ENCODE measurements around the gene UGGT2. TPM values are rescaled to one million over a fixed set of nuclear protein-coding genes. Genes with fewer than 3 reads are reported as not detected.
"Not testable (repeated sequence)": the region's sequence is repeated elsewhere in the genome, so short reads cannot be mapped to it uniquely, and the experiment has no call there.

Gene UGGT2
- total RNA-seq, 2 donors from 2014 or later, result 37.2 to 40.9 TPM

DNA sequence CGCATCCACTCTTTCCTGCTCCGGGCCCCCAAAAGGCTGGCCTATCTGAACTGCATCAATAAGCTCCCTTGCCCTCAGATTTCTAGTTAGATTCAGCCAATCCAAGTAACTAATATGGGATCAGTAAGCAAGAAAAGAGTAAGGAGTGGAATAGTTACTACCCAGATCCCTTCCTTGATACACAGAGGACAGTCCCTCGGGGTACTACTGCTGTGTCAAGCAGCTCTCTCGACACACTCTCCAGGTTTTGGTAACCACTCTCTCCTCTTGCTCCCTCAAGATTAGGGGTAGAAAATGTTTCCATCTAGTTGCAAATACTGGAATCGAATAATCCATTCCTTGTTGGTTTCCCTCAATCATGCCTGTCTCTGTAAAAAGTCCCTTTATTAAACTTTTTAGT is 65.4 kb downstream of the UGGT2 start:
- H3K4me1 Mint-ChIP-seq, result no peaks in the 10 kb centered on the region
- H3K27me3 ChIP-seq (ENCODE audit: control insufficient read depth, insufficient read depth, low read length, poor library complexity, severe bottlenecking), result no peaks in the 10 kb centered on the region
- H3K9ac ChIP-seq (ENCODE audit: extremely low read depth, low read length, poor library complexity, severe bottlenecking), result no peak overlapping the region
- no peaks in the 10 kb centered on the region for H3K36me3 ChIP-seq (ENCODE audit: control insufficient read depth, insufficient read depth, low read length)
- H3K4me1 ChIP-seq (ENCODE audit: control insufficient read depth, insufficient read depth, low read length), result no peaks in the 10 kb centered on the region
- H3K27ac ChIP-seq (ENCODE audit: low read depth, low read length), result no peak overlapping the region
- WGBS, 2 experiments (ENCODE audit: insufficient coverage in 1 of 2, insufficient read length in 1 of 2), result 90% methylated on average over 5 of the region's 5 CpGs; no CpG with 5 or more reads in 1 of the 2 experiments
- H3K4me3 Mint-ChIP-seq, result no peak overlapping the region
- H3K4me3 ChIP-seq (ENCODE audit: low read length), result no peak overlapping the region
- TF ChIP-seq, protein P1, sequence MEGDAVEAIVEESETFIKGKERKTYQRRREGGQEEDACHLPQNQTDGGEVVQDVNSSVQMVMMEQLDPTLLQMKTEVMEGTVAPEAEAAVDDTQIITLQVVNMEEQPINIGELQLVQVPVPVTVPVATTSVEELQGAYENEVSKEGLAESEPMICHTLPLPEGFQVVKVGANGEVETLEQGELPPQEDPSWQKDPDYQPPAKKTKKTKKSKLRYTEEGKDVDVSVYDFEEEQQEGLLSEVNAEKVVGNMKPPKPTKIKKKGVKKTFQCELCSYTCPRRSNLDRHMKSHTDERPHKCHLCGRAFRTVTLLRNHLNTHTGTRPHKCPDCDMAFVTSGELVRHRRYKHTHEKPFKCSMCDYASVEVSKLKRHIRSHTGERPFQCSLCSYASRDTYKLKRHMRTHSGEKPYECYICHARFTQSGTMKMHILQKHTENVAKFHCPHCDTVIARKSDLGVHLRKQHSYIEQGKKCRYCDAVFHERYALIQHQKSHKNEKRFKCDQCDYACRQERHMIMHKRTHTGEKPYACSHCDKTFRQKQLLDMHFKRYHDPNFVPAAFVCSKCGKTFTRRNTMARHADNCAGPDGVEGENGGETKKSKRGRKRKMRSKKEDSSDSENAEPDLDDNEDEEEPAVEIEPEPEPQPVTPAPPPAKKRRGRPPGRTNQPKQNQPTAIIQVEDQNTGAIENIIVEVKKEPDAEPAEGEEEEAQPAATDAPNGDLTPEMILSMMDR (conservative IDR thresholded peaks at IDR 0.05), result no peak
- H3K9me3 ChIP-seq (ENCODE audit: control insufficient read depth, low read length), result no peaks in the 10 kb centered on the region
- peaks cover 9% of the 10 kb centered on the region for H3K36me3 Mint-ChIP-seq (ENCODE audit: low read depth)
- no peaks in the 10 kb centered on the region for H3K9me3 Mint-ChIP-seq
- DNase-seq, result no peak
- H3K27ac Mint-ChIP-seq, result no peak overlapping the region
- H3K27me3 Mint-ChIP-seq (ENCODE audit: insufficient read depth), result no peaks in the 10 kb centered on the region

DNA sequence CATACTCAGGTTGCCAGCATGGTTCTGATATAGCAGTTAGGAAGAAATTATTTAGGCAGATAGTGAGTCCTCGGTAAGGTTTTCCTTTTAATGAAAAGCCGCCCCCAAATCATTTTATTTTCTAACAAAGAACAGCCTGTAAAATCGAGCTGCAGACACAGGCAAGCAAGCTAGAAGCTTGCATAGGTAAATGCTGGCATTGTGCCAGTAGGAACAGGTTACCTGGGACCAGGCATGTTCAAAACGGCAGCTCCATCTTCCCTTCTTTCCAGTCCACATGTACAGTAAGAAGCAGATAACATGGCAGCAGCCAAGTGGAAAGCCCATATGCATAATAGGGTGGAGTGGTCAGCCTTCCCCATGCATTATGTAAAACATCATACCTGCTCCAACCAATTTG is 71.1 kb downstream of the UGGT2 start:
- no peaks in the 10 kb centered on the region for H3K4me1 Mint-ChIP-seq
- Histone ChIP-seq H3K4me3 (ENCODE audit: low read length) (no peak overlapping the region), H3K36me3 (ENCODE audit: control insufficient read depth, insufficient read depth, low read length) (no peaks in the 10 kb centered on the region), H3K9me3 (ENCODE audit: control insufficient read depth, low read length) (no peaks in the 10 kb centered on the region), H3K27me3 (ENCODE audit: control insufficient read depth, insufficient read depth, low read length, poor library complexity, severe bottlenecking) (no peaks in the 10 kb centered on the region), H3K27ac (ENCODE audit: low read depth, low read length) (no peak overlapping the region), H3K9ac (ENCODE audit: extremely low read depth, low read length, poor library complexity, severe bottlenecking) (no peak overlapping the region), H3K4me1 (ENCODE audit: control insufficient read depth, insufficient read depth, low read length) (no peaks in the 10 kb centered on the region)
- peaks cover 27% of the 10 kb centered on the region for H3K36me3 Mint-ChIP-seq (ENCODE audit: low read depth)
- peaks cover 12% of the 10 kb centered on the region for H3K9me3 Mint-ChIP-seq
- no peak overlapping the region for H3K27ac Mint-ChIP-seq
- no peaks in the 10 kb centered on the region for H3K27me3 Mint-ChIP-seq (ENCODE audit: insufficient read depth)
- no peak overlapping the region for H3K4me3 Mint-ChIP-seq
- no peak for DNase-seq
- 88% methylated on average over 4 of the region's 4 CpGs; no CpG with 5 or more reads in 1 of the 2 experiments for WGBS, 2 experiments (ENCODE audit: insufficient coverage in 1 of 2, insufficient read length in 1 of 2)
- TF ChIP-seq, protein P1 (conservative IDR thresholded peaks at IDR 0.05), result no peak

DNA sequence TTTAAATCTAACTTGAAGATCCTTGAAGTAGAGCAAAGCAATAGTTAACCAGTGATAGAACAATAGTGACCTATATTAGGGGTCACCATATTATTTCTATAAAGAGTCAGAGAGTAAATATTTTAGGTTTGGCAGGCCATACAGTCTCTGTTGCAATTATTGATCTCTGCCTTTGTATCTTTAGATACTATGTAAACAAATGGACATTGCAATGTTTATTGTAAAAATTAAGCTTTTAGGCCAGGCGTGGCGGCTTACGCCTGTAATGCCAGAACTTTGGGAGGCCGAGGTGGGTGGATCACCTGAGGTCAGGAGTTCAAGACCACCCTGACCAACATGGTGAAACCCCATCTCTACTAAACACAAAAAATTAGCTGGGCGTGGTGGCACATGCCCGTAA is 80.5 kb downstream of the UGGT2 start:
- H3K36me3 Mint-ChIP-seq (ENCODE audit: low read depth), result peaks cover 26% of the 10 kb centered on the region
- peaks cover 10% of the 10 kb centered on the region for H3K36me3 ChIP-seq (ENCODE audit: control insufficient read depth, insufficient read depth, low read length)
- not testable (repeated sequence) for H3K4me3 Mint-ChIP-seq; H3K27ac Mint-ChIP-seq; H3K4me3 ChIP-seq (ENCODE audit: low read length); H3K27me3 ChIP-seq (ENCODE audit: control insufficient read depth, insufficient read depth, low read length, poor library complexity, severe bottlenecking); H3K4me1 Mint-ChIP-seq; H3K27ac ChIP-seq (ENCODE audit: low read depth, low read length); H3K27me3 Mint-ChIP-seq (ENCODE audit: insufficient read depth); H3K9me3 ChIP-seq (ENCODE audit: control insufficient read depth, low read length); DNase-seq; H3K4me1 ChIP-seq (ENCODE audit: control insufficient read depth, insufficient read depth, low read length); H3K9ac ChIP-seq (ENCODE audit: extremely low read depth, low read length, poor library complexity, severe bottlenecking)
- 98% methylated on average over 5 of the region's 6 CpGs; no CpG with 5 or more reads in 1 of the 2 experiments for WGBS, 2 experiments (ENCODE audit: insufficient coverage in 1 of 2, insufficient read length in 1 of 2)
- peaks cover 18% of the 10 kb centered on the region for H3K9me3 Mint-ChIP-seq

DNA sequence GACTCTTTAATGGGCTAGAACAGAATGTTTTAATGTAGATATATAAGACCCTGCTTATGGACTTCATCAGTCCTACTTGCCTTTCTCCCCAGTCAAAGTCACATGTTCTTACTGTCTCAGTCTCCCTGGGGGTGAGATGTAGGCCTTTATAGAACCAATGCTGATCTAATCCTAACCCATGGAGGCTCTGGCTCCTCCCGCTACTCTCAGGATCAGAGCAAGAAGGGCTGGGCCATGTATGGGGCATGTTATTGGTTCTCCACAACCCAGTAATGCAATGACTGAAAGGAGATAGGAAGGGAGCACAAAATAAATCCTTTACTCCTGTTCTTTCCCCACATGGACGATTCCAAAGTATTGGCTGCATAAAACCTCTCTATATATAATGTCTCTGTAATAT is 82.3 kb downstream of the UGGT2 start:
- H3K9ac ChIP-seq (ENCODE audit: extremely low read depth, low read length, poor library complexity, severe bottlenecking), result no peak overlapping the region
- no peak overlapping the region for H3K4me3 Mint-ChIP-seq
- no peak for DNase-seq
- peaks cover 5% of the 10 kb centered on the region for H3K9me3 Mint-ChIP-seq
- H3K36me3 Mint-ChIP-seq (ENCODE audit: low read depth), result peaks cover 16% of the 10 kb centered on the region
- no peaks in the 10 kb centered on the region for H3K9me3 ChIP-seq (ENCODE audit: control insufficient read depth, low read length)
- no peak overlapping the region for H3K27ac Mint-ChIP-seq
- H3K4me3 ChIP-seq (ENCODE audit: low read length), result no peak overlapping the region
- WGBS, 2 experiments (ENCODE audit: insufficient coverage in 1 of 2, insufficient read length in 1 of 2), result 83 to 100% methylated on average over 1 to 2 of the region's 2 CpGs
- peaks cover 6% of the 10 kb centered on the region for H3K4me1 Mint-ChIP-seq
- peaks cover 3% of the 10 kb centered on the region for H3K4me1 ChIP-seq (ENCODE audit: control insufficient read depth, insufficient read depth, low read length)
- no peaks in the 10 kb centered on the region for H3K27me3 Mint-ChIP-seq (ENCODE audit: insufficient read depth)
- TF ChIP-seq, protein P1 (conservative IDR thresholded peaks at IDR 0.05), result no peak
- no peak overlapping the region for H3K27ac ChIP-seq (ENCODE audit: low read depth, low read length)
- peaks cover 10% of the 10 kb centered on the region for H3K36me3 ChIP-seq (ENCODE audit: control insufficient read depth, insufficient read depth, low read length)
- no peaks in the 10 kb centered on the region for H3K27me3 ChIP-seq (ENCODE audit: control insufficient read depth, insufficient read depth, low read length, poor library complexity, severe bottlenecking)

Measured in endodermal cell (in vitro differentiated cells).